ENCODE data around the gene HS6ST1. TPM values are rescaled to one million over a fixed set of nuclear protein-coding genes. Genes with fewer than 3 reads are reported as not detected.

The HS6ST1 gene
- total RNA-seq, 2 experiments from 2014 or later: 7.9 to 8.4 TPM

DNA sequence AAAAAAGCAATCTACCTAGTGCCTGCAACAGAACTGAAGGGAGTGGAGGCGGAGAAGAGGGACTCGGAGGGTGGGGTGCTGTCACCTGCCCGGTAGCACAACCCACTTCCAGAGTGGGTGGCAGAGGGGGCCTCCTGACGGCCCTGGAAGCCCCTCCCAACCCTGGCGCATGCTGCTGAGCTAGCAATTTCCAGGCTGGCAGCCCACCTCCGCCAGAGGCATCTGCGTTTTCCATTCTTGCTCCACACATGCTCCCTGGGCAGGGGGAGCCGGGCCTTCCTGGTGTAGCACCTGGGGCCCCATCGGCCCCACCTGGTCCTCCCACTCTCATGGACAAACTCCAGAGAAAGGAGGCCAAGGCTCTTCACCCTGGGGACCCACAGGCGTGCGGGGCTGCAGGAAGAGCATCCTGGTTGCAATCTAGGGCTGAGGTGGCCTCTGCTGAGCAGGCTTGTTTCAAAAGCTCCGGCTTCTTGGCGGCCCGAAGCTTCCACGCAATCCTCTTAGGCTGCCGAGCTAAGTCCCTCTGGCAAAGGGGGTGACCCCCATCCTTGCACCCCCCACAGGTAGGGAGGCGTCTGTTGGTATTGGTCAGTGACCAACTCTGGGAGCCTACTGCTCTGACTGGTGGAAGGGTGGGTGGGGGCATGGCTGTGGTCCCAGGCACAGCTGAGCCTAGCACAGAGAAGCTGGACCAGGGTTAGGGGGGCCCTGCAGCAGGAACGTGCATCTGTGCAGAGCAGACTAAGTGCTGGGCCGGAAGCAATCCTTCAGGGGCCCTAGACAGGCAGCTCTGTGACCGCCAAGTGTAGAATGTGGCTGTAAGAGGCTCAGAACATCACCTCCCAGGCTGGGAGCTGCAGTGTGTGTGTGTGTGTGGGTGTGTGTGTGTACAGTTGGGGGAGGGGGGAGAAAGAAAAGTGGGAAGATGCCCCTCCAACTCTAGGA is 2.6 kb downstream of the HS6ST1 start:
- no peaks in the 10 kb centered on the region for H3K9me3 Mint-ChIP-seq
- H3K36me3 Mint-ChIP-seq (ENCODE audit: low read depth): no peaks in the 10 kb centered on the region
- ChIA-PET POLR2A (no interaction called here), CTCF (interaction anchor here (0.5 to 0.6 kb wide), 2 partner anchors 257 to 308 kb away, joined by 3 to 4 read pairs; no protein-coding TSS in a partner anchor)
- peak overlapping the region; percentile 83 for H3K4me3 Mint-ChIP-seq
- H3K27ac Mint-ChIP-seq: peak overlapping the region; percentile 3
- H3K27me3 Mint-ChIP-seq: peaks cover 3% of the 10 kb centered on the region
- H3K4me1 Mint-ChIP-seq: peaks cover 22% of the 10 kb centered on the region
- peak; percentile 18 for DNase-seq

GRCh38 chr2:128315122-128315828 is 3.4 kb downstream of the HS6ST1 start:
- H3K9me3 Mint-ChIP-seq: no peaks in the 10 kb centered on the region
- H3K4me3 Mint-ChIP-seq: no peak overlapping the region
- H3K4me1 Mint-ChIP-seq: peaks cover 24% of the 10 kb centered on the region
- H3K27ac Mint-ChIP-seq: no peak overlapping the region
- H3K36me3 Mint-ChIP-seq (ENCODE audit: low read depth): no peaks in the 10 kb centered on the region
- DNase-seq: peak; percentile 4
- POLR2A ChIA-PET: no interaction called here
- CTCF ChIA-PET: no interaction called here
- peaks cover 3% of the 10 kb centered on the region for H3K27me3 Mint-ChIP-seq

DNA sequence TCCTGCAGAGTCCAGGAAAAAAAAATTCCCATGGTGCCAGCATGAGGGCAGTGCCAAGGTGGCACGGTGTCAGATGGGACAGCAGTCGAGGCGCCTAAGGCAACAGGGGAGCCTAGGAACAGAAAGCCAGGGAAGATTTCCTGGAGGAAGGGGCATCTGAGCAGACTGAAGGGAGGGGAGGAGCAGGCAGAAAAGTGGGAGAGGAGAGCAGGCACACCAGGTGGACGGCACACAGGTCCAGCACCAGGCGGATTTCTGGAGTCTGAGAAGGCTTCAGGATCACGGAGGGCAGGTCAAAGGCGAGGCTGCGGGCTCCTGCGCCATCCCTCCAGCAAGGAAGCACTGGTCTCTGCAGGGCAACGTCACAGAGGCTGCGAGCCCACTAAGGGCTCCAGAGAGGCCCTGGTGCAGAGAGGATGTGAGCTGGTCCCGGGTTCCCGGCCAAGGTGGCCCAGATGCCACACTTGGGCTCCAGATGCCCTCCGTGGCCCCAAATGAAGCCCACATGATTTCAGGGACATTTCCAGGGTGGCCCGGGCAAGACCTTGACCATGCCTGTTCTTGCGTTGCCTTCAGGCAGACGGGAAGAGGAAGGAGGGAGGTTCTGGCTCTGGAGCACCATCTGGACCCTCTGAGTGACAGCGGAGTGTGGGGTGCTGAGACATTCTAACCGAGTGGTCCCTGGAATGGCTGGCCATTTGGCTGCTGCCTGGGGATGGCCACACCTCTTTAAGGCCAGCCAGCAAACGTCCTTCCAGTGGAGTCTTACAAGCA is 4.1 kb downstream of the HS6ST1 start:
- H3K4me1 Mint-ChIP-seq: peaks cover 24% of the 10 kb centered on the region
- no peaks in the 10 kb centered on the region for H3K36me3 Mint-ChIP-seq (ENCODE audit: low read depth)
- H3K4me3 Mint-ChIP-seq: no peak overlapping the region
- H3K27ac Mint-ChIP-seq: no peak overlapping the region
- H3K9me3 Mint-ChIP-seq: no peaks in the 10 kb centered on the region
- H3K27me3 Mint-ChIP-seq: peaks cover 3% of the 10 kb centered on the region
- ChIA-PET CTCF (no interaction called here), POLR2A (no interaction called here)
- DNase-seq: peak; percentile 5

DNA sequence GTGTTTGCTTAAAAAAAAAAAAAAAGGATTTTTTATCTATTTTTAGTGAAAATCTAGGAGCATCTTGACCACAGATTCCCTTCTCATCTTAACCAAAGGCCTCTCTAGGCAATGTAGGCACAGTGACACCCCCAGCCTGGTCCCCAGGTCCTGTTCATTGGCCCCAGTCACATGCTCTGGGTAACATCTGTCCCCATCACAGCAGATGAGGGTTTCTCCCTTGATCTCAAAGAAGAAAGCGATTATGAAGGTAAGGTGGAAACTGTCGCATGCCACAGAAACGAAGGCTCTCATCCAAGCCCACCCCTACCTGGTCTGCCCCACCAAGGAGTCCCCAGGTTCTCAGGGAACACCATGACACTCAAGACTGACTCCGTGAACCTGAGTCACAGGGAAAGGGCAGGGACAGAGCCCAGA is 4.7 kb downstream of the HS6ST1 start:
- H3K27me3 Mint-ChIP-seq: peaks cover 3% of the 10 kb centered on the region
- H3K36me3 Mint-ChIP-seq (ENCODE audit: low read depth): no peaks in the 10 kb centered on the region
- H3K9me3 Mint-ChIP-seq: no peaks in the 10 kb centered on the region
- ChIA-PET CTCF (no interaction called here), POLR2A (no interaction called here)
- peaks cover 24% of the 10 kb centered on the region for H3K4me1 Mint-ChIP-seq
- H3K4me3 Mint-ChIP-seq: no peak overlapping the region
- H3K27ac Mint-ChIP-seq: no peak overlapping the region
- DNase-seq: peak; percentile 7

DNA sequence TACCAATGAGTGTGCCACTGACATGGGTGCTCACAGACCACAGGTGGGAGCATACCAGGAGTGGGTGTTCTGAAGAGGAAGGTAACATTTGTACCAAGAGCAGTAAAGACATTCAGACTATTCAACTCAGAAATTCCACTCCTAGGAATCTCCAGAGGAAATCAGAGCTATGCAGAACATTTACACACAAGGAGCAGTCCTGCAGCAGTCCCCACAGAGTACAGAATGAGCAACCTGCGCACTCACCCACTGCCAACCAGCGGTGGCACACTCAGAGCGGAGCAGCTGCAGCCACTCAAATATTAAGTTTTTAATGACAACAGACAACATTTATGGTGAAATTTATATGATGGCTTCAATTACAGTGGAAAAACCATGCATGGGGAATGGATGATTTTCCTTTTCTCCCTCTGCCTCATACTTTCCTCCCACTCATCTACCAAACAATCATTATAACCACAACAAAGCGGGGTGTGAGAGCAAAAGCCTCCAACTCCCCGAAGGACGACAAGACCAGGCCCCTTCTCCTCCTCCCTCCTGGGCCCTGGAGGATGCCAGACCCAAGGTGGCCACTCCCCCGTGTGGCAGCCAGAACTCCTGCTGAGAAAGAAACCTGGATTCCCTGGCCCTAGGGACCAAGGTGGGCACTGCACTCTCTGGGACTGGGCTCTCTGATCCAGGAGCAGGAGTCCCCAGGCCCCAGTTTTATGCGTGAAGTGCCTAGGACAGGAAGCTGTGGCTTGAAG is 5.4 kb downstream of the HS6ST1 start:
- peaks cover 3% of the 10 kb centered on the region for H3K27me3 Mint-ChIP-seq
- DNase-seq: peak; percentile 5
- no peaks in the 10 kb centered on the region for H3K36me3 Mint-ChIP-seq (ENCODE audit: low read depth)
- CTCF ChIA-PET: no interaction called here
- no peak overlapping the region for H3K27ac Mint-ChIP-seq
- POLR2A ChIA-PET: no interaction called here
- H3K9me3 Mint-ChIP-seq: no peaks in the 10 kb centered on the region
- peaks cover 24% of the 10 kb centered on the region for H3K4me1 Mint-ChIP-seq
- H3K4me3 Mint-ChIP-seq: no peak overlapping the region

DNA sequence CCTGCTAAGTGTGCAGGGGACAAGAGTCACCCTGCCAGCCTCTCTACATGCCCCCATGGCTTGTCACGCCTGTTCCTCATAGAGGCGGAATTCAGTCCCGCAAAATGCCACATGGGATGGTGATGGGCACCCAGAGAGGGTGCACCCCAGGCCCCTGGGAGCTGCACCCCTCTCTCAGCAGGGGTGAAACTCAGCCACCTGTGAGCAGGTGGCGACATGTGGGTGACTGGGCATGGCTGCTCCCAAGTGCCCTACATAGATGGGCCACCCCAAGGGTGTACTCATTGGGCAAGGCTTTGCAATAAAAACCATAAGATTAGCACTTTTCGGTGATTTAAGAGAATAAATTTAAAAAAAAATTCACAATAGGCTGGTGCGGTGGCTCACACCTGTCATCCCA is 6.3 kb downstream of the HS6ST1 start:
- Mint-ChIP-seq H3K4me1 (peaks cover 22% of the 10 kb centered on the region), H3K4me3 (no peak overlapping the region), H3K27me3 (peaks cover 2% of the 10 kb centered on the region), H3K27ac (no peak overlapping the region), H3K36me3 (ENCODE audit: low read depth) (no peaks in the 10 kb centered on the region), H3K9me3 (no peaks in the 10 kb centered on the region)
- POLR2A ChIA-PET: no interaction called here
- CTCF ChIA-PET: no interaction called here
- DNase-seq: no peak

- Mint-ChIP-seq H3K4me1 (peaks cover 17% of the 10 kb centered on the region), H3K27me3 (peaks cover 2% of the 10 kb centered on the region), H3K36me3 (ENCODE audit: low read depth) (no peaks in the 10 kb centered on the region), H3K9me3 (no peaks in the 10 kb centered on the region), H3K4me3 (no peak overlapping the region), H3K27ac (no peak overlapping the region)
- CTCF ChIA-PET: no interaction called here
- POLR2A ChIA-PET: no interaction called here
- no peak for DNase-seq
Observed at GRCh38 chr2:128311755-128312341, 6.8 kb downstream of the HS6ST1 start.

DNA sequence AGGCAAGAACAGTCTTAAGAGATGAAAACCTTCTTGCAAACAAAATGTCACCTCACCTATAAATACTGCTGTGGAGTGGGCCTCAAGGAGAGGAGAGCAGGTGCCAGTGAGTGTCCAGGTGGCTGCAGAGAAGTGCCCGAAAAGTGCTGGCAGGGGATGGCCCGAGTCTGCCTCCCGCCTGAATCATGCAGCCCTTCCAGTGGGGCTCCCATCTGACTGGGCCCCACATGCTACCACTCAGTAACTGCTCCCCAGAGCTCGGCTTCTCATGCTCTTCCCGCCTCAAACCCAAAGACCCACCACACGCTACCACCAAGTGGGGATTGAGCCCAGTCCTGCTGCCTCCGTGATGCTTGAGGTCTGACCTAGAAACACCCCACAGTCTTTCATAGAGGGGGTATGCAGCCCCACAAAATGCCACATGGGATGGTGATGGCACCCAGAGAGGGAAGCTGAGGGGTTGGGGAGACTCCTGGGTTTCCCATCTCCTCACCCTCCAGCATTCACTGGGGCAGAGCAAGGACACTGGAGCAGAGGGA is 7.4 kb downstream of the HS6ST1 start:
- CTCF ChIA-PET: no interaction called here
- no peaks in the 10 kb centered on the region for H3K36me3 Mint-ChIP-seq (ENCODE audit: low read depth)
- H3K4me3 Mint-ChIP-seq: no peak overlapping the region
- H3K27ac Mint-ChIP-seq: no peak overlapping the region
- peaks cover 11% of the 10 kb centered on the region for H3K4me1 Mint-ChIP-seq
- no peak for DNase-seq
- no peaks in the 10 kb centered on the region for H3K27me3 Mint-ChIP-seq
- no peaks in the 10 kb centered on the region for H3K9me3 Mint-ChIP-seq
- POLR2A ChIA-PET: no interaction called here

DNA sequence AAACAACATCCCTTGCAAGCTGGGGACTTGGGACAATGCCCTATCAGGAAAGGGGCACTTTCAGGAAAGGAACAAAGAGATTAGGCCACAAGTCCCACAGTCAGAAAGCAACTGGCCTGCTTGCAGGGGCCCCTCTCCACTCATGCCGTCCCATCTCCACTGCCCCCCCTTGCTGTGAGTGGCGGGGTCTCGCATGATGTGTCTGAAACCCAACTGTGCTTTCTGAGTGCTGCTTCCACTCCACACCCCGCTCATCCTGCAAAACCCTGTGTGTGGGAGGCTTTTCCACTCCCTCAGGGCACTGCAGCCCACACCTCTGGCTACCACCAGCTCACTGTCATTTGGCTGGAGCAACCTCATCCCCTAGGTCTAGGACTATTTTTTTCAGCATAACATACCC is 7.9 kb downstream of the HS6ST1 start:
- Mint-ChIP-seq H3K36me3 (ENCODE audit: low read depth) (no peaks in the 10 kb centered on the region), H3K27me3 (no peaks in the 10 kb centered on the region), H3K4me3 (no peak overlapping the region), H3K27ac (no peak overlapping the region), H3K4me1 (peaks cover 11% of the 10 kb centered on the region), H3K9me3 (no peaks in the 10 kb centered on the region)
- DNase-seq: no peak
- ChIA-PET CTCF (no interaction called here), POLR2A (no interaction called here)

- no peak for DNase-seq
- POLR2A ChIA-PET: no interaction called here
Observed at GRCh38 chr2:128310094-128310716, 8.5 kb downstream of the HS6ST1 start.

DNA sequence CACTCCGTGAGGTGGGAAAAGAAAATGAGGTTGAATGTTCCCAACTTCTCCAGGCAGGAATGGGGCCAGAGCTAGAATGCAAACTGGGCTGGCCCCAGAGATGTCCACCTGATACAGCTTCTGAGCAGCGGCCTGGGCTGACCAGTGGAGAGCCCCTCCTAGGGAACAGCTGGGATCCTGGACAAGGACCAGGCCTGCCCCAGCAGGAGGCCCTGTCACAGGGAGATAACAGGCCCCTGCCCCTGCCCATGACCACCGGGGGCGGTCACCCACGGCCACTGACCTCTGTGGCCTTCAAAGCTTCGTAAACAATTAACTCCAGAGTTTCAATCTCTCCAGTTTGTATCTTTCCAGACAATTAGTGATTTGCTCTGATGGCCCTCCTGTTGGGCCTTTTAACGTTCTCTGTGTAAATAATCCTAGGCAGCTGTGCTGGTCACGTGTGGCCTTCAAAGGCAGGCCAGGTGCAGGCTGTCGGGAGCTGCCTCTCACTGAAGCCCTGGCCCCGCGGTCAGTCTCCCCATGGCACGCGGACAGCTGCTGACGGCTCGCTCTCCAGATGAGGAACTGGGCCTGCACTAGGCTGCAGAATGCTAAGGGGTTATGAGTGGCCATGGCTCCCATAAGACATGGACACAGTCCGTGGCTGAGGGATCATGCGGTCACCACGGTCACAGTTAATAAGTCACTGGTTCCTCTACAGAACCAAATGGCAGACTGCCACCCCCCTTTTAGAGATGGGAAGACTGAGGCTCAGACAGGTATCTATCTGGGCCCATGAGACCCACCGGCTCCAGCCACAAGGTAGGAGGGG is 9.2 kb downstream of the HS6ST1 start:
- ChIA-PET POLR2A (no interaction called here), CTCF (interaction anchor here (1.6 kb wide), 1 partner anchor 12 kb away, joined by 5 read pairs; no protein-coding TSS in a partner anchor)
- Mint-ChIP-seq H3K36me3 (ENCODE audit: low read depth) (no peaks in the 10 kb centered on the region), H3K4me1 (peaks cover 9% of the 10 kb centered on the region), H3K9me3 (no peaks in the 10 kb centered on the region), H3K27ac (no peak overlapping the region), H3K4me3 (no peak overlapping the region), H3K27me3 (no peaks in the 10 kb centered on the region)
- no peak for DNase-seq

More at GRCh38 chr2:128310094-128310716, 8.5 kb downstream of the HS6ST1 start:
- Mint-ChIP-seq H3K27me3 (no peaks in the 10 kb centered on the region), H3K9me3 (no peaks in the 10 kb centered on the region), H3K4me3 (no peak overlapping the region), H3K4me1 (peaks cover 9% of the 10 kb centered on the region), H3K36me3 (ENCODE audit: low read depth) (no peaks in the 10 kb centered on the region), H3K27ac (no peak overlapping the region)
- CTCF ChIA-PET: no interaction called here

All from activated CD4-positive, alpha-beta T cell treated with anti-CD3 and anti-CD28 coated beads, Interleukin-2, amount 10 ng/mL, durations not matched to agents 7 days and 5 days (primary cell).